Raji (cell line): ENCODE measurements around the gene C2orf72.
A peak's percentile ranks its signal among the peaks of the same experiment; 100 is the strongest.

ENCODE experiments used
- POLR2A ChIP-seq: IDR thresholded peaks from 2 replicates; pipeline ENCODE4 v1.6.1; 2011; ENCODE audit warnings: low read depth, low read length, control low read depth; ENCODE audit not compliant: insufficient read depth

Gene C2orf72

GRCh38 chr2:231047923-231048915 lies 10.9 kb downstream of the C2orf72 start:
- no peak for TF ChIP-seq POLR2A

- TF ChIP-seq POLR2A, result no peak
Observed at GRCh38 chr2:231049286-231050017, 12.1 kb downstream of the C2orf72 start.

GRCh38 chr2:231050018-231050901 lies 12.9 kb downstream of the C2orf72 start:
- TF ChIP-seq POLR2A, result no peak

GRCh38 chr2:231051116-231051515 lies 13.8 kb downstream of the C2orf72 start:
- no peak for TF ChIP-seq POLR2A

DNA sequence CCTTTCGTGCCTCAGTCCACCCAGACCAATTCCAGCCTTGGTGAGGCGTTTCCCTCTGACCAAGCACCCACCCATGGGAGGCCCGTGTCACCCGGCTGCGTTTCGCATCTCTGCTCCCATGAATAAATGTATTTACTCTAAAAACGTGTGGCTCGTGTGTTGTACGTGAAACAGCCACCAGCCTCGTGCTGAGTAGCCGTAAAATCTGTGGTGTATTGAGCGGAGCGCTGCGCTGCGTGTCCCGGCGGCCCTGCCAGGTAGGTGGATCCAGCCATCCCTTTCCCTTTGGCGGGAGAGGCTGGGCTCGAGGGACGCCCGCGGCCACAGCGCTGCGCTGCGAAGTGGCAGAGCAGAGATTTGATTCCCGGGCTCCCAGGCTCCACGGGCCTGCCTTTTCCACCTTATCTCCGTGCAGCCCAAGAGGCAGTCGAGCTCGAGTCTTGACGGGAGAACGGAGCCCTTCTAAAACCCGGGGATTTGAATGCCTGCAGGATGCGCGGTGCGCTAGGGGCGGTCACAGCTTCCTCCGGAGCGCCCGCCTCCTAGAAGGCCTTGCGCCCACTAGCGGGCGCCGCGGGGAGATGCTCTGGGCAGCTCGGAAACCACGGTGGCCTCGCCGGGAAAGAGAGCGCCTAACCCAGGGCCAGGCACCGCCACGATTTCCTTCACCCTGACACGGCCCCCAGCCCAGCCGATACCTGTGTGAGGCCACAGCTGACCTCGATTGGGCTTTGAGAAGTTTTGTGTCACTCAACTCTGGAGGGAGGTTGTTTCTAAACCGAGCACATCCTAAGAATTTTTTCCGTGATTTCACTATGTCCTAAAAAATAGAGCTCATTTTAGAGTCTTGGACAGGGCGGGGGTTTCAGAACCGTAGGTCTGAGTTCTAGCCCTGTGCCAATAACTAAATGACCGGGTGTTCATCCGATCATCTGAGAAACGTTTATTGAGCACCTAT lies 15.4 kb downstream of the C2orf72 start:
- peak; percentile 46; the same call in 1 of the 2 replicates for TF ChIP-seq POLR2A

DNA sequence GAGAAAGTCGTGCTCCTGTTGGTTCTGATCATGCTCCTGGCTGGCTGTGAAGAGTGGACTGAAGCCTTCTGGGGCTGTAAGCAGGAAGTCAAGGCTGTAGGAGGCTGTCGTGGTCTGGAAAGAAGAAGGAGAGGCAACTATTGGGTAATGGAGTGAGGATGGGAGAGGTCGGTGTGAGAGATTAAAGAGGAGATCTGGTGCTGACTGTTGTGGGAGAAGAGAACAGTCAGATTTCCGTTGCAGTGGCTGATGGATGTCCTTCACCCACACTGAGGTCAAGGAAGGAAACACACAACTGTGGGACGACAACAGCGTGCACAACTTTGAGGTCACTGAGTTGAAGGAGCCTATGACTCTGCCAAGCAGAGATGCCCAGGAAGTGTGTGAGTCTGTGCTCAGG lies 16.5 kb downstream of the C2orf72 start:
- TF ChIP-seq POLR2A, result no peak

GRCh38 chr2:231056453-231057416 lies 19.4 kb downstream of the C2orf72 start, which contains the start of gene PSMD1:
PSMD1 (plus strand) TSS chr2:231056867; CDS start chr2:231057026, 159 bp downstream.
- TF ChIP-seq POLR2A, result peak; percentile 76

DNA sequence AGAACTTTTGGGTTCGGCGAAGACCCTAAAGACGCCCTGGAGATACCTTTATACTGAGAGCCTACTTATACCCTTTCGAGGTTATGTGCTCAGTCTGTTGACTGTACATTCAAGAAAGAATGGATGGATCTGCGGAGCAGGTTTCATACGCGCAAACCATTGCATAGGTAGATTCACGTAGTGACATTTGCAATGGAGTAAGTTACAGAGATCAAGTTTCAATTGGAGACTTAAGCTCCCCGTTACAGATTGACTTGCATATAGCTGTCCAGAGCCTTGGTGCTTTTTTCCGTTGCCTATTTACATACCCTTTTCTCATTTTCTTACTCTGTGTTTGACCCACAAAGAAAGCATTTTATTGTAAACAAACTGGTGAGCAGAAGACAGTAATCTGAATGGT lies 20.3 kb downstream of the C2orf72 start:
- TF ChIP-seq POLR2A, result no peak

DNA sequence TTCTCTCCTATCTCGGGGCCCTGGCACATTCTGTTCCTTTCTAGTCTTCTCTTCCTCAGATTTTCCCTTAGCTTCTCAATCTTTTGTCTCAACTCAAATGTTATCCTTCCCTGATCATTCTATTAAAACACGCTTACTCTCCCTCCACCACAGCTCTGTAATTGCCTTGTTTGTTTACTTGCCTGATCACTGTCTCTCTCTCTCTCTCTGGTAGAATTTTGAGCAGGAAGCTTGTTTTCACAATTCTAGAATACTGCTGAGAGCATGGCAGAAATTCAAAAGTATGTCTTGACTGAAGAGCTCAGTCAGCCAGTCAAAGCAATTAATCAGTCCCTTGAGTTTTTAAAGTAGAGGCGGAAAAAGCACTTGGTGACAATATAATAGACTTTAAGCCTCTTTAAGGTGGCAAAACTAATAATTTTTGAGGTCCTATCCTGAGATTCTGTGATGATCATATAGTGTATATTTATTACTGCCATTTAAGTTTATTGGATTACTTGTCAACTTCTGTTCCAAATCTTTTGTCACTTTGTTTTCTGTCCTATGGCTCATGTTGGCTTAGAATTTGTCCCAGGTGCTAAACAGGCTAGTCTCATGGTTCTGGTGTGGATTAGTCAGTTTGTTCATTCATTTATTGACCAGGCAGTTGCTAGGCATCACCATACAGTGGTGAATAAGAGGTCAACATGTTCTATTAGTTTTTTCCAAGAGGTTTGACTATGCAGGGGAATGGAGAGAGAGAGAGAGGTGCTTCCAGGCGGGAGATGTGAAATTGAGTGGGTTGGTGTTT lies 21.6 kb downstream of the C2orf72 start:
- no peak for TF ChIP-seq POLR2A

GRCh38 chr2:231059756-231060155 lies 22.4 kb downstream of the C2orf72 start:
- TF ChIP-seq POLR2A, result no peak

DNA sequence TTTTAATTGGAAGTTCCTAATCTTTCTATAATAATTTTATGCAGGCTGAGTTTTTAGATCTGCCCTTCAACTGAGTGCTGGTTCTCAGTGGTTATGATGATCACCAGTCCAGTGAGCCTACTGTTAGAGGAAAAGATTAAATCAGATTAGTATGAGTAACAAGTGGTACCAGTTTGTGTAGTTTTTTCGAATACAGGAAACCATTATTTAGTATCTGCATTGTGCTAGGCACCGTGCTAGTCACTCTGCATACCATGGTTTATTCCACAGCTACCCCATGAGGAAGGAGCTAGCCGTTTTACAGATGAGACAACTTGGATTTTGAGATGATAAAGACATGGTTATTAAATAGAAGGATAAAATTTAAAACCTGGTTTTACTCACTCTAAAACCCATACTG lies 25.5 kb downstream of the C2orf72 start:
- no peak for TF ChIP-seq POLR2A

- TF ChIP-seq POLR2A, result no peak
Observed at GRCh38 chr2:231063347-231063746, 26.0 kb downstream of the C2orf72 start.
